Smooth muscle cell (in vitro differentiated cells): ENCODE results near the gene HCK. TPM values are rescaled to one million over a fixed set of nuclear protein-coding genes. Genes with fewer than 3 reads are reported as not detected.

Source experiments
- DNase-seq: peaks from one replicate; lab custom pipeline; 2025; ENCODE audit not compliant: unreplicated experiment; lab: John Stamatoyannopoulos, UW
- H2AFZ ChIP-seq: fragments of 200-600 bp; sonication (generic); 2 replicates; pipeline ENCODE4 v1.6.0; 2016; ENCODE audit warnings: antibody characterized with exemption, low read depth, mild to moderate bottlenecking
- H3F3A ChIP-seq: fragments of 200-600 bp; sonication (generic); 2 replicates; pipeline ENCODE4 v1.6.0; 2017; ENCODE audit warnings: antibody characterized with exemption, low read depth
- H3K27ac ChIP-seq: fragments of 200-600 bp; sonication (generic); 2 replicates; pipeline ENCODE4 v1.5.1; 2016; ENCODE audit warnings: low read depth, mild to moderate bottlenecking
- H3K27me3 ChIP-seq: fragments of 200-600 bp; sonication (generic); 2 replicates; pipeline ENCODE4 v1.6.1; 2016; ENCODE audit warnings: low read depth, mild to moderate bottlenecking
- H3K36me3 ChIP-seq: fragments of 200-600 bp; sonication (generic); 2 replicates; pipeline ENCODE4 v1.5.1; 2016; ENCODE audit warnings: low read depth
- H3K4me1 ChIP-seq: fragments of 200-600 bp; sonication (generic); 2 replicates; pipeline ENCODE4 v1.5.1; 2016; ENCODE audit warnings: low read depth
- H3K4me2 ChIP-seq: fragments of 200-600 bp; sonication (generic); 2 replicates; pipeline ENCODE4 v1.6.0; 2016; ENCODE audit warnings: mild to moderate bottlenecking
- H3K4me3 ChIP-seq: fragments of 200-600 bp; sonication (generic); 2 replicates; pipeline ENCODE4 v1.5.1; 2016; ENCODE audit warnings: mild to moderate bottlenecking
- H3K79me2 ChIP-seq: fragments of 200-600 bp; sonication (generic); 2 replicates; pipeline ENCODE4 v1.6.0; 2016; ENCODE audit warnings: low read depth, mild to moderate bottlenecking
- H3K9ac ChIP-seq: fragments of 200-600 bp; sonication (generic); 2 replicates; pipeline ENCODE4 v1.6.0; 2016; ENCODE audit warnings: low read depth
- H3K9me3 ChIP-seq: fragments of 200-600 bp; sonication (generic); replicated peaks from 2 replicates; pipeline ENCODE4 v1.5.1; 2016; ENCODE audit warnings: low read depth
- H4K20me1 ChIP-seq: fragments of 200-600 bp; sonication (generic); 2 replicates; pipeline ENCODE4 v1.6.0; 2016; ENCODE audit warnings: low read depth
- CTCF ChIP-seq: fragments of 200-600 bp; sonication (generic); IDR thresholded peaks from 2 replicates; pipeline ENCODE4 v1.5.1; 2017; ENCODE audit warnings: borderline replicate concordance, mild to moderate bottlenecking, antibody characterized with exemption; ENCODE audit not compliant: insufficient read depth, poor library complexity, severe bottlenecking
- WGBS: methylation state at CpG from one replicate; pipeline ENCODE4 v1.1.7; 2016; ENCODE audit warnings: low lambda C conversion rate; 5-methylcytosine and 5-hydroxymethylcytosine counted together
- polyA plus RNA-seq: library from polyadenylated mRNA; unstranded; fragments of >200 nt; fragmentation: Nextera tagmentation; extraction: Ambion mirVana; gene quantifications from 2 replicates; pipeline ENCODE4 v1.2.1, GENCODE V29; 2016
- total RNA-seq: library from RNA; depleted of rRNA; stranded (reverse); fragments of >200 nt; gene quantifications from 2 replicates; pipeline ENCODE4 v1.2.3, GENCODE V29; 2014

Gene HCK
- total and polyA plus RNA-seq, 2 experiments from 2014 or later, result 2.0 to 2.4 TPM

DNA sequence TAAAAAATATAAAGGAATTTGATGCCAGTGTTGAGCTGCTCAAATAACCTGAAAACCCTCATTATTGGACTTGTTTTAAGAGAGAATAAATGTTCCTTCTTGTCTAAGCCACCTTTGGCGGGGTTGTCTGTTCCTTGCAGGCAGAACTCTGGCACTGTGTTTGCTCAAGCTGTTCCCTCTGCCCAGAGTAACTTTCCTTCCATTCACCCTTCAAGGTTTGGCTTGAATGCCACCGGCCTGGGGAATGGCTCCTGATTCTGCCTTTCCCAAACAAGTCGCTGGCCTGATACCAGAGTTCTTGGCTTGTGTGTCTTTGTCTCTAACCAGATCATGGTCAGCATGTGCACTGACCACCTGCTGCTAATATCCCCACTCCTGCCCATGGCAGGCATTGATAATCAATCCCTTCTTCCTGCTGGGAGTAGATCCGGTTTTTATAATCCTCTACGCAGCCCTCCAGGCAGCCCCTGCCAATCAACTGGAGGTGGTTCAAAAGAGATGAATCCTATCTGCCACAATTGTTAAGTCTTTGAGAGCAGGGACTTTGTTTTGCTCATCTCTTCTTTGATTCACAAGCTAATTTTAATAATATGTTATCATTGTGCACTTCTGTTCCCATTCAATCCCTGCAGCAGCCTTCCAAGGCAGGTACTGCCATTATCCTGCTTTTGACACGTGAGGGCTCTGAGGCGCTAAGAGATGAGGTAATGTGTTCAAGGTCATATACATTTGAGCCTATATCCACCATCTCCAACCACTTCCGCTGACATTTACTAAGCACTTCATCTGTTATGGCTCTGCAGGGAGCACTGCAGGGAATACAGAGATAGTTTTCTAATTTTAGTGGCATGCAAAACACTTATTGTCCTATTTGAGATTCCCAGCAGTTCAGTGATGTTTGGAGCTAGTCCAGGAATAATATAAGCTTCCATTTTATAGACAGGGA lies 44.9 kb upstream of the HCK start:
- H3K27me3 ChIP-seq, result peaks cover 14% of the 10 kb centered on the region
- H3K27ac ChIP-seq, result no peak overlapping the region
- H3K36me3 ChIP-seq, result no peaks in the 10 kb centered on the region
- WGBS, result 76% methylated on average over 8 of the region's 8 CpGs
- no peaks in the 10 kb centered on the region for H3K9me3 ChIP-seq
- no peaks in the 10 kb centered on the region for H3F3A ChIP-seq
- H3K4me2 ChIP-seq, result no peak overlapping the region
- no peak for DNase-seq
- no peak overlapping the region for H3K4me3 ChIP-seq
- H3K4me1 ChIP-seq, result no peaks in the 10 kb centered on the region
- H4K20me1 ChIP-seq, result no peaks in the 10 kb centered on the region
- TF ChIP-seq CTCF, result no peak
- no peaks in the 10 kb centered on the region for H3K79me2 ChIP-seq
- H3K9ac ChIP-seq, result no peak overlapping the region
- no peak overlapping the region for H2AFZ ChIP-seq

DNA sequence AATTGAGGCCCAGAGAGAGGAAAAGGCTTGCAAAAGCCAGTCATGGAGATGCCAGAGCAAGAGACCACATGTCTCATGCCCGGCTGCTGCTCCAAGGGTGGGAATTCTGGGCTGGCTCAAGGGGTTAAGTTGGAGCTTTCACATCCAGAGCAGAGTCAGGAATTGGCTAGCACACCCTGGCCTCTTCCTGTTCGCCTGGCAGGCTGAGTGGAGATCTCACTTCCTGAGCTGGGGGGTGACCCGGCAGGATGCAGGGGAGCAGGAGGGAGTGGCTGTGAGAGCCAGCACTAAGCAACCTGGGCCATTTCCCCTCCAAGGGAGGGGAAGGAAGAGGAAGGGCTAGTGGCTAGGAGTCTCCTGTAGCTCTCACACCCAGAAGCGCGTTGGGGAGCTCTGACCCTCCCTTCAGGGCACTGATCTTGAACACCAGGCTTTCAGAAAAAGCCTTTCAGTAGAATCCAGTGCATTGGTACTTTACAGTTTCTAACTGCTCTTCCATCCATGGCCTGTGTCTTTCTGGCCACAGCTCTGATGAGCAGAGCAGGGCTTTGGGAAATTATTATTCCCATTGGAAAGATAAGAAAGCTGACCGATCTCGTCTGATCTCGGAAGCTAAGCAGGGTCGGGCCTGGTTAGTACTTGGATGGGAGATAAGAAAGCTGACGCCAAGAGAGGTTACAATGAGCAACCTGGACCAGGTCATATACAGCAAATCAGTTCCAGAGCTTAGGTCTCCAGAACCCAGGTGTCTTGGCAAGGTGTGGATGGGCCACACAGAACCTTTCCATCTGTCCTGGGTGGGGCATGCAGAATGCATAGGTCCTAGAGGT lies 44.0 kb upstream of the HCK start:
- Histone ChIP-seq H3K4me3 (no peak overlapping the region), H3K4me1 (no peaks in the 10 kb centered on the region), H3K79me2 (no peaks in the 10 kb centered on the region), H3K27ac (no peak overlapping the region), H3K9ac (no peak overlapping the region), H3K4me2 (no peak overlapping the region), H2AFZ (no peak overlapping the region), H4K20me1 (no peaks in the 10 kb centered on the region), H3K9me3 (no peaks in the 10 kb centered on the region), H3K27me3 (peaks cover 17% of the 10 kb centered on the region), H3K36me3 (no peaks in the 10 kb centered on the region), H3F3A (no peaks in the 10 kb centered on the region)
- 56% methylated on average over 10 of the region's 10 CpGs for WGBS
- no peak for TF ChIP-seq CTCF
- DNase-seq, result no peak

DNA sequence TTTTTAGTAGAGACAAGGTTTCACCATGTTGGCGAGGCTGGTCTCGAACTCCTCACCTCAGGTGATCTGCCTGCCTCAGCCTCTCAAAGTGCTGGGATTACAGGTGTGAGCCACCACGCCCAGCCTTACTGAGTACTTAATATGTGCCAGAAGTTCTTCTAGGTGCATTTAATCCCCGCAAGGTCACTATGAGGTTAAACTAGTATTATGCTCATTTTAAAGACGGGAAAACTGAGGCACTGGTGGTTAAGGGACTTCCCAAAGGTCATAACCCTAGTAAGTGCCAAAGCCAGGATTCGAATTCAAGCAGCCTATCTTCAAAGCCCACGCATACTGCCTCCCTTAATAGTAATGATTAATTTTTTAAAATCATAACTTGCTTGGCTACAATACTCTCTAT lies 42.5 kb upstream of the HCK start:
- Histone ChIP-seq H3K9me3 (no peaks in the 10 kb centered on the region), H3K27ac (no peak overlapping the region), H3K4me1 (no peaks in the 10 kb centered on the region), H3F3A (no peaks in the 10 kb centered on the region), H3K36me3 (no peaks in the 10 kb centered on the region), H3K79me2 (no peaks in the 10 kb centered on the region), H2AFZ (no peak overlapping the region), H3K4me3 (no peak overlapping the region), H4K20me1 (no peaks in the 10 kb centered on the region), H3K27me3 (peaks cover 17% of the 10 kb centered on the region), H3K9ac (no peak overlapping the region), H3K4me2 (no peak overlapping the region)
- no peak for TF ChIP-seq CTCF
- WGBS, result 94% methylated on average over 7 of the region's 7 CpGs
- no peak for DNase-seq
